Natural killer cell treated with Interleukin-12 subunit alpha and Interleukin-12 subunit beta and Interleukin-15 and Interleukin-18, amount 100 ng/mL, for 72 hours (primary cell): ENCODE results near the gene SLC26A6. TPM values are rescaled to one million over a fixed set of nuclear protein-coding genes. Genes with fewer than 3 reads are reported as not detected.

ENCODE experiments used
- total RNA-seq, 2 donors: library from RNA; stranded (reverse); gene quantifications; one replicate each; pipeline ENCODE4 v1.2.3, GENCODE V29; 2022

SLC26A6 gene
- total RNA-seq, 2 donors from 2014 or later: 31.3 to 62.4 TPM

Other genes with a start within 250 kb of the SLC26A6 start
- 1 to 10 TPM; 5.9 to 9.6 TPM for gene PLXNB1, start 205.4 kb downstream of the SLC26A6 start, total RNA-seq
- gene CCDC51, start 195.3 kb downstream of the SLC26A6 start, total RNA-seq: 10 to 100 TPM; 13.0 to 23.3 TPM
- 100 to 1,000 TPM; 202 to 217 TPM for gene TMA7, start 195.2 kb downstream of the SLC26A6 start, total RNA-seq
- 10 to 100 TPM; 14.0 to 26.2 TPM for gene ATRIP, start 188.7 kb downstream of the SLC26A6 start, total RNA-seq
- 100 to 1,000 TPM in 1 of 2 donors, 10 to 100 TPM in 1; 88.4 to 126 TPM for gene SHISA5, start 131.3 kb downstream of the SLC26A6 start, total RNA-seq
- 10 to 100 TPM; 11.1 to 27.4 TPM for gene PFKFB4, start 78.7 kb downstream of the SLC26A6 start, total RNA-seq
- not detected for gene UCN2, start 71.7 kb downstream of the SLC26A6 start, total RNA-seq
- gene COL7A1, start 40.1 kb downstream of the SLC26A6 start, total RNA-seq: 1 to 10 TPM; 1.5 to 1.8 TPM
- 100 to 1,000 TPM; 171 to 211 TPM for gene UQCRC1, start 25.8 kb downstream of the SLC26A6 start, total RNA-seq
- gene TMEM89, start 13.7 kb downstream of the SLC26A6 start, total RNA-seq: not detected
- gene CELSR3, start 27.4 kb upstream of the SLC26A6 start, total RNA-seq: 10 to 100 TPM in 1 of 2 donors, 1 to 10 TPM in 1; 4.4 to 20.1 TPM
- 10 to 100 TPM; 22.7 to 37.0 TPM for gene NCKIPSD, start 50.5 kb upstream of the SLC26A6 start, total RNA-seq
- gene IP6K2, start 81.8 kb upstream of the SLC26A6 start, total RNA-seq: 10 to 100 TPM; 53.5 to 60.2 TPM
- 10 to 100 TPM; 46.0 to 46.4 TPM for gene PRKAR2A, start 212.4 kb upstream of the SLC26A6 start, total RNA-seq